Uterus (tissue), 4 donors: ENCODE measurements around the gene LRRC4C. TPM values are rescaled to one million over a fixed set of nuclear protein-coding genes. Genes with fewer than 3 reads are reported as not detected.

Source experiments
- DNase-seq, 2 donors: peaks; one replicate each; pipeline ENCODE4 v3.0.0-alpha.2; 2019 to 2020
- H3K27ac ChIP-seq, 2 donors: fragments of 200-600 bp; sonication (generic); 1 replicate in 1 of 2; 2 replicates in 1 of 2; pipeline ENCODE4 v1.5.1; 2016 to 2018
- H3K27me3 ChIP-seq, 2 donors: fragments of 200-600 bp; sonication (generic); one replicate each; pipeline ENCODE4 v1.5.1; 2018 to 2019; ENCODE audit warnings: control low read depth in 1 of 2
- H3K36me3 ChIP-seq, 2 donors: fragments of 200-600 bp; sonication (generic); one replicate each; pipeline ENCODE4 v1.5.1; 2019; ENCODE audit warnings: control low read depth in 1 of 2
- H3K4me1 ChIP-seq, 2 donors: fragments of 200-600 bp; sonication (generic); one replicate each; pipeline ENCODE4 v1.5.1; 2018 to 2019; ENCODE audit warnings: control low read depth in 1 of 2
- H3K4me3 ChIP-seq, 2 donors: fragments of 200-600 bp; sonication (generic); 1 replicate in 1 of 2; 2 replicates in 1 of 2; pipeline ENCODE4 v1.5.1; 2018 to 2019; ENCODE audit warnings: mild to moderate bottlenecking in 1 of 2
- H3K9me3 ChIP-seq, 2 donors: fragments of 200-600 bp; sonication (generic); one replicate each; pipeline ENCODE4 v1.5.1; 2019; ENCODE audit warnings: control low read depth in 1 of 2
- POLR2A ChIP-seq, 2 donors: fragments of 450-650 bp; IDR thresholded peaks; one replicate each; pipeline ENCODE4 v1.6.1; 2016; ENCODE audit warnings: antibody characterized with exemption in 2 of 2, mild to moderate bottlenecking in 1 of 2, moderate library complexity in 1 of 2
- intact Hi-C: fragments of 100-400 bp; cut with DNase I; formaldehyde crosslinking; loops from one replicate; pipeline ENCODE4 v1.15.1; 2023; ENCODE audit warnings: low total_unique reads
- total RNA-seq, 4 donors: library from RNA; depleted of rRNA in 3 of 4; stranded (reverse); fragments of >200 nt in 3 of 4; gene quantifications; one replicate each; pipeline versions ENCODE4 v1.1.0 to v1.2.4, GENCODE V29; 2014 to 2023
- TF ChIP-seq, protein P1 (sequence below), 4 experiments: fragments of 200-600 bp in 2 of 4; fragments of 450-650 bp in 2 of 4; sonication (generic) in 2 of 4; IDR thresholded peaks; one replicate each; pipeline ENCODE4 v1.5.1; 2016 to 2019; ENCODE audit warnings: antibody characterized with exemption in 4 of 4, mild to moderate bottlenecking in 2 of 4, moderate library complexity in 1 of 4
- donor health status: DM: yes; HTN: yes; CAD: no.

Gene LRRC4C
- total RNA-seq, 4 donors from 2014 or later = 1.5 to 16.9 (median 2.1) TPM; not detected in 1

DNA sequence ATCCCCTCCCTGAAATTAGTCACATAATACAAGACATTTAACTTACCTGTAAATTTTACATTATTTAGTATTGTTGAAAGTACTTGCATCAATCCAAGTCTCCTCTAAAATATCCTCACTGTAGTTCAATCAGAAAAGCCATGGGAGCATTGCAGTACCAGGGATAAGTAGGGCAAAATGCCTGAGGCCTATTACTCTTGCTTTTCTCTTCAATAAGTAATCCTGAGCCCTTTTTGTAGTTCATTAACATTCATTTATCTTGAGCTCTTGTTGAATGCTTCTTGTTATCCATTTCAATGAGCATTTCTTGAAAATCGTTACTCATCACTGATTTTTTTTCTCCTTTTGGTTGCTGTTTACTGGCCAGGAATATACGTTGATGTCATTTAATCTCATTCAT, 414.7 kb downstream of the LRRC4C start:
- no peaks in the 10 kb centered on the region for H3K9me3 ChIP-seq
- H3K27ac ChIP-seq = no peak overlapping the region
- DNase-seq = no peak
- H3K4me1 ChIP-seq = no peaks in the 10 kb centered on the region
- TF ChIP-seq, protein P1, sequence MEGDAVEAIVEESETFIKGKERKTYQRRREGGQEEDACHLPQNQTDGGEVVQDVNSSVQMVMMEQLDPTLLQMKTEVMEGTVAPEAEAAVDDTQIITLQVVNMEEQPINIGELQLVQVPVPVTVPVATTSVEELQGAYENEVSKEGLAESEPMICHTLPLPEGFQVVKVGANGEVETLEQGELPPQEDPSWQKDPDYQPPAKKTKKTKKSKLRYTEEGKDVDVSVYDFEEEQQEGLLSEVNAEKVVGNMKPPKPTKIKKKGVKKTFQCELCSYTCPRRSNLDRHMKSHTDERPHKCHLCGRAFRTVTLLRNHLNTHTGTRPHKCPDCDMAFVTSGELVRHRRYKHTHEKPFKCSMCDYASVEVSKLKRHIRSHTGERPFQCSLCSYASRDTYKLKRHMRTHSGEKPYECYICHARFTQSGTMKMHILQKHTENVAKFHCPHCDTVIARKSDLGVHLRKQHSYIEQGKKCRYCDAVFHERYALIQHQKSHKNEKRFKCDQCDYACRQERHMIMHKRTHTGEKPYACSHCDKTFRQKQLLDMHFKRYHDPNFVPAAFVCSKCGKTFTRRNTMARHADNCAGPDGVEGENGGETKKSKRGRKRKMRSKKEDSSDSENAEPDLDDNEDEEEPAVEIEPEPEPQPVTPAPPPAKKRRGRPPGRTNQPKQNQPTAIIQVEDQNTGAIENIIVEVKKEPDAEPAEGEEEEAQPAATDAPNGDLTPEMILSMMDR (IDR thresholded peaks at IDR 0.05) = no peak
- H3K27me3 ChIP-seq = no peaks in the 10 kb centered on the region
- H3K4me3 ChIP-seq = no peak overlapping the region
- intact Hi-C loops = no loop called here
- no peaks in the 10 kb centered on the region for H3K36me3 ChIP-seq

DNA sequence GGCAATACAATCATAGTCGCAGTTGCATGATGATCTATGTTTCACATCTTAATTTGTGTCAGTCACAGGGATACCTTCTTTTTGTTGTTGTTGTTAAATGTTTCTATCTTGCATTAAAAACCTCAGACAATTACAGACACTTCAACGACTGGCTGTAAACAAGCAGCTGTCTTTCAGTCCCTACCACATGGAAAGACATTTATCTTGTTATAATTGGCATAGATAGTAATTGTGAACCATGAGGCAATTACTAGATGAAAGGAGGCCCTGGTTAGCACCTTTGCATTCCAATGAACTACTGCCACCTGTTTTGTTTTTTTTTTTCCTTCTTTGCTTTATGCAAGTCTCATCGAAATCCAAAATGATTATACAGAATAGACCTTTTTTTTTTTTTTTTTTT, 416.8 kb downstream of the LRRC4C start:
- no peak overlapping the region for H3K27ac ChIP-seq
- no peak for DNase-seq
- H3K4me3 ChIP-seq = no peak overlapping the region
- H3K9me3 ChIP-seq = no peaks in the 10 kb centered on the region
- TF ChIP-seq, protein P1 (IDR thresholded peaks at IDR 0.05) = no peak
- no peak for TF ChIP-seq POLR2A (IDR thresholded peaks at IDR 0.05)
- no peaks in the 10 kb centered on the region for H3K27me3 ChIP-seq
- intact Hi-C loops = no loop called here
- H3K36me3 ChIP-seq = no peaks in the 10 kb centered on the region
- H3K4me1 ChIP-seq = no peaks in the 10 kb centered on the region

DNA sequence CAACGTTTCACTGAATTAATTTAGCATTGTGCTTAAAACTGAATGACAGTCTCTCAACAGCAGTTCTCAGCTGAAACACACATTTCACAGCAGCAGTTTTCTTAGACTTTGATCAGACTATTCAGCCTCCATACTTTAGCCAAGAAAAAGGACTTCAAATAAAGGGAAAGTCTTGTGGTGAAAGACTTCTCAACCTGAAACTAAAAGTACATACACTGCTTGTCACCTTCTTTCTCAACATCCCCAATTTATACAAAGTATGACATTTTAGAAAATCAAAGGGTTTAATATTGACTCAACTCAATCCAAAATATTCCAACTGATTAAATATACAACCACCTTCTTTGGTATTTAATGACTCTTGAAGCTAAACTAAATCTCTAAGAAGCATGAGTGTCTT, 419.0 kb downstream of the LRRC4C start:
- H3K4me3 ChIP-seq = no peak overlapping the region
- H3K9me3 ChIP-seq = no peaks in the 10 kb centered on the region
- H3K4me1 ChIP-seq = no peaks in the 10 kb centered on the region
- no peaks in the 10 kb centered on the region for H3K36me3 ChIP-seq
- no peak for DNase-seq
- intact Hi-C loops = no loop called here
- H3K27ac ChIP-seq = no peak overlapping the region
- H3K27me3 ChIP-seq = no peaks in the 10 kb centered on the region
- TF ChIP-seq, protein P1 (IDR thresholded peaks at IDR 0.05) = no peak
- TF ChIP-seq POLR2A (IDR thresholded peaks at IDR 0.05) = no peak

DNA sequence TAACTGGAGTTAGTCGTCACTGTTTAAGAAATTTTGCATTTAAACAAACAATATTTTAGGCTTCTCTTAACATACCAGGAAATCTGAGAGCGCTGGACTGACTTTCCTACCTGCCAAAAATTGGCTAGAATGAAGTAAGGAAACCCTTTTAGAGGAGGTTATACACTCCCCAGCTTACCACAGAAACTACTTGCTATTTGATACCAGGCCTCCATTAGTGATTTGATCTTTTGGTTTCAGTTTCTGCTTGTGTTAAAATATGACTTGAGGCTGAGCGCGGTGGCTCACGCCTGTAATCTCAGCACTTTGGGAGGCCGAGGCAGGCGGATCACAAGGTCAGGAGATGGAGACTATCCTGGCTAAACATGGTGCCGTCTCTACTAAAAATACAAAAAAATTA, 419.9 kb downstream of the LRRC4C start:
- no peaks in the 10 kb centered on the region for H3K27me3 ChIP-seq
- no peaks in the 10 kb centered on the region for H3K4me1 ChIP-seq
- TF ChIP-seq, protein P1 (IDR thresholded peaks at IDR 0.05) = no peak
- TF ChIP-seq POLR2A (IDR thresholded peaks at IDR 0.05) = no peak
- intact Hi-C loops = no loop called here
- H3K36me3 ChIP-seq = no peaks in the 10 kb centered on the region
- H3K9me3 ChIP-seq = no peaks in the 10 kb centered on the region
- no peak overlapping the region for H3K4me3 ChIP-seq
- DNase-seq = no peak
- no peak overlapping the region for H3K27ac ChIP-seq

DNA sequence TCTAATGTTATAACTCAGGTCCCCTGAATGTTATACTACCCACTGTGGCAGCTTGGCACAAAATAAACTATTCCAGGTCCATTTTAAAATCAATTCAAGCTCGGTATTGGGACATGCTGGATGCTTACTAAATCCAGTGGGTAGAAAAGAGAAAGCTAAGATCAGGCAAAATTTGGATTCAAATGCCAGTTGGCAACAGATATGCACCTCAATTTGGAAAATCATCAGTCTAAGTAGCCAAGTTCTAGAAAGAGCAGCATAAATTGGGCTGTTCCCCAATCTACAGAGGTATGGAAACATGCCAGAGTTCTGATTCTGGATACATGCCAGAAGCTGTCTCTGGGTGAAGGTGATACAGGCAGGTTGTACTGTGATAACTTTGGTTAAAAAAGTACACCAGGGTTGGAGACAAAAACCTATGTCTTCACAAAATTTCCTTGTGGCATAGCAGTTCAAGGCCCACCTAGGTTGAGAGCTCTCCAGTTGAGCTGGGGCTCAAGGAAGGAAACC, 427.8 kb downstream of the LRRC4C start:
- no peaks in the 10 kb centered on the region for H3K27me3 ChIP-seq
- TF ChIP-seq, protein P1 (IDR thresholded peaks at IDR 0.05) = no peak
- no peak for TF ChIP-seq POLR2A (IDR thresholded peaks at IDR 0.05)

More for the DNA sequence above, 427.8 kb downstream of the LRRC4C start:
- intact Hi-C loops = no loop called here
- Histone ChIP-seq H3K4me1 (no peaks in the 10 kb centered on the region), H3K9me3 (no peaks in the 10 kb centered on the region), H3K36me3 (no peaks in the 10 kb centered on the region), H3K27ac (no peak overlapping the region), H3K4me3 (no peak overlapping the region)
- no peak for DNase-seq
